HG03060 (cell line): ENCODE measurements around the gene JOSD2.

Experiments used
- ATAC-seq: cut with Tn5 transposase; IDR thresholded peaks from one replicate; pipeline ENCODE4 v1.9.1; 2021; ENCODE audit warnings: low read depth, moderate number of reproducible peaks; ENCODE audit not compliant: unreplicated experiment

The JOSD2 gene

DNA sequence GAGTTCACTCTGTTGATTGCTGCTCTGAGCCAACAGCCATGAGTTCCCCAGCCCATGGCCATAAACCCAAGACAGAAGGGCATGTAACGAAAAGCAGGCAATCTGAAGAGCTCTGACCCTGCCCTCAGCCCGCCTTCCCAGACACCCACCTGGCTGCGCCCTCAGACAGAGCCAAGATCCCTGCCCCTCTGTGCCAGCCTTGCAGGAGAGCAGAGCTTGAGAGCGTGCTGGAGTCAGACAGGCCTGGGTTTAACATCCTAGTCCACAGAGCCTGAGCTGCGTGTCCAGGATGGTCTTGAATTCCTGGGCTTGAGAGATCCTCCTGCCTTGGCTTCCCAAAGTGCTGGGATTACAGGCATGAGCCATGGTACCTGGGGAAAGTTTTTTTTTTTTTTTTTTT lies 53.7 kb downstream of the JOSD2 start:
- ATAC-seq = no peak
